BJ (cell line): ENCODE data around the gene WDR37. TPM values are rescaled to one million over a fixed set of nuclear protein-coding genes. Genes with fewer than 3 reads are reported as not detected.
"Not testable (repeated sequence)": the region's sequence is repeated elsewhere in the genome, so short reads cannot be mapped to it uniquely, and the experiment has no call there.

Experiments used
- CTCF ChIA-PET: fragments of 350-600 bp; formaldehyde crosslinking; extraction: SDS; loops from one replicate; lab custom pipeline; 2021; ENCODE audit warnings: antibody characterized with exemption, inconsistent platforms; lab: Yijun Ruan, JAX
- POLR2A ChIA-PET: fragments of 300-600 bp; sonication (Branson Sonifier 250); formaldehyde crosslinking; extraction: SDS; loops from one replicate; lab custom pipeline; 2021; ENCODE audit warnings: antibody characterized with exemption; lab: Charles Lee
- DNase-seq: peaks from one replicate; pipeline ENCODE4 v3.0.0-alpha.2; 2011; ENCODE audit warnings: low read depth
- H3K27me3 ChIP-seq: 2 replicates; pipeline ENCODE4 v1.6.0; 2011; ENCODE audit warnings: low read length; ENCODE audit not compliant: control insufficient read depth, insufficient read depth
- H3K36me3 ChIP-seq: 2 replicates; pipeline ENCODE4 v1.5.1; 2011; ENCODE audit warnings: low read length; ENCODE audit not compliant: control insufficient read depth, insufficient read depth
- H3K4me3 ChIP-seq: 2 replicates; pipeline ENCODE4 v1.5.1; 2011; ENCODE audit warnings: low read depth, mild to moderate bottlenecking, control low read depth, low read length
- polyA plus RNA-seq: library from polyadenylated mRNA; depleted of rRNA; stranded (reverse); fragments of >200 nt; gene quantifications from 2 replicates; pipeline ENCODE4 v1.2.3, GENCODE V29; 2011
- TF ChIP-seq, protein P1 (sequence below): IDR thresholded peaks from 2 replicates; pipeline ENCODE4 v1.5.1; 2011; ENCODE audit warnings: low read depth, mild to moderate bottlenecking, control low read depth, inconsistent platforms, low read length, moderate library complexity; ENCODE audit not compliant: insufficient read depth

The WDR37 gene
- polyA plus RNA-seq, 1 experiment: 12.7 TPM

DNA sequence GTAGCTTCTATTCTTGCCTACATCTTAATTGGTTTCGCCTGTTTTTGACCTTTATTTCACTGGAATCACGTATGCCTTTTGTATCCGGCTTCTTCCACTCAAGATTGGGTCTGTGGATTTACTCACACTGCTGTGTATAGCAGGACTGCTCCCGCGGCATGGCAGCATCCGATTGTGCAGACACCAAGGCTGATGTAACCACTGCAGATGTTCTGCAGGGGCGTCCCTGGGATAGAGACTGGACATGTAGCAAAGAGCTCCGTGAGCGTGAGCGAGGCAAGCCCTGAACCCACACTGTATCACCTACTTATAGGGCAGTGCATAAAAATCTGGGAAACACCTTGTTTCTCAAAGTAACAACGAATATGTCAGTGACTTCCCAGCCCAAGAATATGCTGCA, 19.1 kb upstream of the WDR37 start:
- no peak for DNase-seq
- Histone ChIP-seq H3K27me3 (no peaks in the 10 kb centered on the region), H3K4me3 (no peak overlapping the region), H3K36me3 (peaks cover 1% of the 10 kb centered on the region; the same call in 1 of the 2 replicates)
- TF ChIP-seq, protein P1, sequence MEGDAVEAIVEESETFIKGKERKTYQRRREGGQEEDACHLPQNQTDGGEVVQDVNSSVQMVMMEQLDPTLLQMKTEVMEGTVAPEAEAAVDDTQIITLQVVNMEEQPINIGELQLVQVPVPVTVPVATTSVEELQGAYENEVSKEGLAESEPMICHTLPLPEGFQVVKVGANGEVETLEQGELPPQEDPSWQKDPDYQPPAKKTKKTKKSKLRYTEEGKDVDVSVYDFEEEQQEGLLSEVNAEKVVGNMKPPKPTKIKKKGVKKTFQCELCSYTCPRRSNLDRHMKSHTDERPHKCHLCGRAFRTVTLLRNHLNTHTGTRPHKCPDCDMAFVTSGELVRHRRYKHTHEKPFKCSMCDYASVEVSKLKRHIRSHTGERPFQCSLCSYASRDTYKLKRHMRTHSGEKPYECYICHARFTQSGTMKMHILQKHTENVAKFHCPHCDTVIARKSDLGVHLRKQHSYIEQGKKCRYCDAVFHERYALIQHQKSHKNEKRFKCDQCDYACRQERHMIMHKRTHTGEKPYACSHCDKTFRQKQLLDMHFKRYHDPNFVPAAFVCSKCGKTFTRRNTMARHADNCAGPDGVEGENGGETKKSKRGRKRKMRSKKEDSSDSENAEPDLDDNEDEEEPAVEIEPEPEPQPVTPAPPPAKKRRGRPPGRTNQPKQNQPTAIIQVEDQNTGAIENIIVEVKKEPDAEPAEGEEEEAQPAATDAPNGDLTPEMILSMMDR: no peak
- ChIA-PET CTCF (interaction anchor here (0.8 to 1.7 kb wide), 3 partner anchors 10 to 20 kb away, joined by 3 to 5 read pairs (median 4); partner anchors contain the start of gene IDI1), POLR2A (no interaction called here)

DNA sequence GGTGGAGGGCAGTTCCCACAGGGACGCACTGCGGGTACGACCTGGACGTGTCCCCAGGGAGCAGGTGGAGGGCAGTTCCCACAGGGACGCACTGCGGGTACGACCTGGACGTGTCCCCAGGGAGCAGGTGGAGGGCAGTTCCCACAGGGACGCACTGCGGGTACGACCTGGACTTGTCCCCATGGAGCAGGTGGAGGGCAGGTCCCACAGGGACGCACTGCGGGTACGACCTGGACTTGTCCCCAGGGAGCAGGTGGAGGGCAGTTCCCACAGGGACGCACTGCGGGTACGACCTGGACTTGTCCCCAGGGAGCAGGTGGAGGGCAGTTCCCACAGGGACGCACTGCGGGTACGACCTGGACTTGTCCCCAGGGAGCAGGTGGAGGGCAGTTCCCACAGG, 17.4 kb upstream of the WDR37 start:
- H3K4me3 ChIP-seq, POLR2A ChIA-PET, H3K36me3 ChIP-seq, CTCF ChIA-PET, H3K27me3 ChIP-seq, DNase-seq: not testable (repeated sequence)

GRCh38 chr10:1040133-1040532, 16.1 kb upstream of the WDR37 start:
- H3K36me3 ChIP-seq: peaks cover 5% of the 10 kb centered on the region
- DNase-seq: no peak
- TF ChIP-seq, protein P1: no peak
- ChIA-PET POLR2A (no interaction called here), CTCF (no interaction called here)
- H3K27me3 ChIP-seq: no peaks in the 10 kb centered on the region
- H3K4me3 ChIP-seq: no peak overlapping the region

DNA sequence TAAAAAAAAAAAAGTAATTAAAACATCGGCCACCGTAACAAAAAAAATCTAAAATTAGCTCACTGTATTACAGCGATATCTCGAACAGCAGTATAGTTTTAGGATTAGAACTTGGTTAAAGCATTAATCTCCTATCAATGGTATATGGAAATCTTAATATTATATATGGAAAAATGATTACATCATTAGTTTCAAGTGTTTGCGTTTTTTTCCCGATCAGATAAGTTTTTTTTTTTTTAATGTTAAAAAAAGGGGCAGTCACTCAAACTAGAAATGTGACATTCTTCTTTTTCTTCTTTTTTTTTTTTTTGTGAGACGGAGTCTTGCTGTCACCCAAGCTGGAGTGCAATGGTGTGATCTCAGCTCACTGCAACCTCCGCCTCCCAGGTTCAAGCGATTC, 14.7 kb upstream of the WDR37 start:
- ChIA-PET CTCF (no interaction called here), POLR2A (no interaction called here)
- Histone ChIP-seq H3K27me3 (no peaks in the 10 kb centered on the region), H3K4me3 (no peak overlapping the region), H3K36me3 (peaks cover 5% of the 10 kb centered on the region)
- TF ChIP-seq, protein P1: no peak
- DNase-seq: no peak

DNA sequence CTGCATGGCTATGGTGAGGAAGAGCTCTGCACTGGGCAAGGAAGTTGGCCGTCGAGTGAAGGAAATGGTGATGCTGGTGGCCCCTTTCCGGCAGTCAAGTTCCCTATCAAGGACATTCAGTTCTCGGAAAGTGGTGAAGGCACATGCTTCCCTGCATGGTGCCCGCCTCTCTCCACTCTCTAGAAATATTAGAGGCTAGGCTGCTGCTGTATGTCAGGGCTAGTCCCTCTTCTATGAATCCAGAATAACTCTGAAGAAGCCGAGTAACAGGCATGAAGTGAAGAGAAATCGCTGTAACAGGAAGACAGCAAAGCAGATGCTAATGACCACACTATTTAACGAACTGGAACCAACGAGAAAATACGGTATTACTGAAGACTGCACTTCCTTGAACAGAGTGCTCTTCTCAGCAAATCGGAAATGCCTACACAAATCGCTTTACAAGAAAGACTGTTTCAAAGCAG, 12.6 kb upstream of the WDR37 start:
- no peaks in the 10 kb centered on the region for H3K27me3 ChIP-seq
- H3K4me3 ChIP-seq: no peak overlapping the region
- peaks cover 5% of the 10 kb centered on the region for H3K36me3 ChIP-seq
- CTCF ChIA-PET: no interaction called here
- DNase-seq: no peak
- POLR2A ChIA-PET: no interaction called here
- TF ChIP-seq, protein P1: no peak

- Histone ChIP-seq H3K36me3 (peaks cover 5% of the 10 kb centered on the region), H3K27me3 (no peaks in the 10 kb centered on the region), H3K4me3 (no peak overlapping the region)
- TF ChIP-seq, protein P1: no peak
- DNase-seq: no peak
- ChIA-PET POLR2A (no interaction called here), CTCF (interaction anchor here (1.1 kb wide), 1 partner anchor 15 kb away, joined by 4 read pairs; no protein-coding TSS in a partner anchor)
Observed at GRCh38 chr10:1044146-1044545, 12.0 kb upstream of the WDR37 start.
